ENCODE data around the gene TSFM.
"Not testable (repeated sequence)": the region's sequence is repeated elsewhere in the genome, so short reads cannot be mapped to it uniquely, and the experiment has no call there.

The TSFM gene

DNA sequence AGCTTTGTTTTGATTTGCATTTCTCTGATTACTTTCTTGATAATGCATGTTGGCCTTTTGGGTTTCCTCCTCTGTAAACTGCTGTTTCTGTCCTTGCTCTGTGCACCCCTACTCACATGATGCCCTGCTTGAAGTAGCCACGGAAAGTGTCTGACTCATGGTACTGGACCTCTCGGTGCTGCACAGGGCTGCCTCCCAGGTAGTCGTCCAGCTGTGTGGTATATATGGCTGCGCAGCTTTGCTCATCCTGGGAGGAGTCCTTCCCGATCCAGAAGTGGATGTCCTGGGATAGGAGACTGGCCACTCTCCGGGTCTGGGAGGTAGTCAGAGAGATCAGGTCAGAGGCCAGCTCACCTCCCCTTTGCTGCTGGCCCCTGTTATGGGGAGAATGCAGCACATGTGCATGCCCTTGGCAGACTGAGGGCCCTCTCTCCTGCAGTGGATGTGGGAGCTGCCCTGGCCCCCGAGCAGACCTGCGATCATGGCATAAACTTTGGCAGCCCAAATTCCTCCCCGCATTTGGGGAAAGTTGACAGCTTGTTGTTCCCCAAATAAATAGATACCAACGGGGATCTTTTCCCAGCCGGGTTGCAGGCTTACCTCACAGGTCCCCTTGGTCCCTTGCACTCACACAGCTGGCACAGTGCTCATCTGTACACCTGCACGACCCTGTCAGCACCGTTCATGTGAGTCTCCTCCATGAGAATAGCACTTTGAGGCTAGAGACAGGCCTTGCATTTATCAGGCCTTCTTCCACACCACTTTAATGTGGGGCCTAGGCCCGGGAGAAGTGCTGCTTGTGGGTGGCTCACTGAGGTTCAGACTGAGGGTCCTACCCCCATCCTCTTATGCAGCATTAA is 30.8 kb downstream of the TSFM start:
- no peak overlapping the region for H3K4me3 Mint-ChIP-seq
- peaks cover 1% of the 10 kb centered on the region for H3K36me3 Mint-ChIP-seq
- no peaks in the 10 kb centered on the region for H3K4me1 Mint-ChIP-seq
- CTCF ChIA-PET, result interaction anchor here (1.1 to 2.8 kb wide), 3 partner anchors 10 to 91 kb away, joined by 4 to 13 read pairs (median 4); no protein-coding TSS in a partner anchor
- H3K27ac Mint-ChIP-seq, result no peak overlapping the region
- no peaks in the 10 kb centered on the region for H3K27me3 Mint-ChIP-seq
- H3K9me3 Mint-ChIP-seq, result no peaks in the 10 kb centered on the region
- no peak for DNase-seq

DNA sequence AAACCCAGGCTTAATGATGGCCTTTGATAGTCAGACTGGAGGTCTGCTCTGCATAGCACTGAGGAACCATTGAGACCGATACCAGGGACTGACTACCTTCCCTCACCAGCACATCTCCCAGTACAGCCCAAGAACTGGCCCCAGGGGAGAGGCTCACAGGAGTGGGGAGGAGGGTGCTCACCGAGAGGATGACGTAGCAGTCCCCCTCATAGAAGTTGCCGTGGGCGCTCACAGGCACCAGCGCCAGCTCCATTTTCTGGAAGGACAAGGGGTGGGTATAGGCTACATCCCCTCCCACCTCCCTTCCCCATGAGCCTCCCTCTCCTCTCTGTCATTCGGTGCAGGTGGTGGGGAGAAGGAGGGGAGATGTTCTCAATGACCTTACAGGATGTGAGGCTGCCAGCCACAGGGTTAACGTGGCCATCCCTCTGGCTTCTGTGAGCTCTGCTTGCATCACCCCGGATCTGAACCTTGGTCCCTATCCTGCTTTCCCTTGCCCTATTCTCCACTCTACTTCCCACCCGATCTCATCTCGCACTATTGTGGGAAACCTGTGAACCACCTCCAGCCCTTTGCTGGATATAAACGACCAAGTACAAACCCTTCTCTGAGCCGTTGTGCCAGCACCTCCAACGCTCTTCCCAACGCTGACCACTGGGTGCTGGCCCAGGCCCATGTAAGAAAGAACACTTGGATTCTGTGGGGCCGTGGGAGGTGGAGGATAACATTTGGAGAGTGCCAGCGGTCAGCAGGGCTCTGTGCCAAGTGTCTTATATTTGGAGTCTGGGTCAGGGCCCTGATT is 31.6 kb downstream of the TSFM start:
- Mint-ChIP-seq H3K27ac (no peak overlapping the region), H3K4me3 (no peak overlapping the region), H3K9me3 (no peaks in the 10 kb centered on the region), H3K4me1 (no peaks in the 10 kb centered on the region), H3K27me3 (no peaks in the 10 kb centered on the region), H3K36me3 (peaks cover 9% of the 10 kb centered on the region)
- no peak for DNase-seq
- CTCF ChIA-PET, result interaction anchor here (1.4 to 2.8 kb wide), 2 partner anchors 10 to 12 kb away, joined by 4 to 13 read pairs; no protein-coding TSS in a partner anchor

DNA sequence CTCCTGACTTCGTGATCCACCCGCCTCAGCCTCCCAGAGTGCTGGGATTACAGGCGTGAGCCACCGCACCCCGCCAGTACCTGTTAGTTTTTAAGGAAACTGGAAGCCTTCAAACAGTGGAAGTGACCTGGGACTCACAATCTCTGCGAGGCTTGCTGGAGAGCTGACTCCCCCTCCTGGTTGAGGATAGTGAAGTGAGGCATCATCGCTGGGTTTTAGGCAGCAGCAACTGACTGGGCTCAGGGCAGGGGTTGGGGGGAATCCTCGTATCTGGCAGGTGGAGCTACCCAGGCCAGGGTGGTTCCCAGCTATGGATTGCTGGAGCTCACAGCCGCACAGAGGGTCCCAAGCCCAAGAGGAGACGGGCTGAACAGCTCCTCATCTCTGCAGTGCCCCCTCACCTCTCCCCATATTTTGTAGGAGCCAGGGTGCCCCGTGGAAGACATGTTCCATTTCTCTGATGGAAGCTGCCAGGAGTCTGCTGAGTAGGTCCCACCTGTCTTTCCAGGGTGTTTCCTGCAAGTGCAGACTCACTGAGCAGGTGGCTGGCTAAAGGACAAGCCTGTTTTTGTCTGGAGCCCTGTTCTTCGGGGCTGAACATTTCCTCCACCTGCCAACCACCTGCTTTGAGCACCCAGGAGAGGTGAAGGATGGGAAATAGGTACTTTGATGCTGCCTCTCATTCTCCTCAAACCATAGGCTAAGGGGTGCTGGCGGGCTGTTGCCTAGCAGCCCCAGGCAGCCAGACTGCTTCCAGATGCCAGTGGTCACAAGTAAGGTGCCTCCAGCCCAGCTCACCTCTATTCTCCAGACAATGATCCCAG is 32.8 kb downstream of the TSFM start:
- Mint-ChIP-seq H3K9me3 (no peaks in the 10 kb centered on the region), H3K4me3 (no peak overlapping the region), H3K27me3 (no peaks in the 10 kb centered on the region), H3K4me1 (no peaks in the 10 kb centered on the region), H3K27ac (no peak overlapping the region), H3K36me3 (peaks cover 9% of the 10 kb centered on the region)
- CTCF ChIA-PET, result interaction anchor here (0.8 to 1.5 kb wide), 2 partner anchors 13 to 32 kb away, joined by 3 to 6 read pairs; partner anchors contain the start of gene TSFM
- no peak for DNase-seq

GRCh38 chr12:57816001-57816854 is 33.6 kb downstream of the TSFM start:
- CTCF ChIA-PET, result interaction anchor here (0.8 to 1.5 kb wide), 2 partner anchors 33 to 90 kb away, joined by 3 to 6 read pairs; partner anchors contain the start of gene TSFM
- Mint-ChIP-seq H3K9me3 (no peaks in the 10 kb centered on the region), H3K27me3 (no peaks in the 10 kb centered on the region), H3K4me3 (no peak overlapping the region), H3K27ac (peak overlapping the region; percentile 38), H3K4me1 (no peaks in the 10 kb centered on the region), H3K36me3 (peaks cover 17% of the 10 kb centered on the region)
- DNase-seq, result no peak

DNA sequence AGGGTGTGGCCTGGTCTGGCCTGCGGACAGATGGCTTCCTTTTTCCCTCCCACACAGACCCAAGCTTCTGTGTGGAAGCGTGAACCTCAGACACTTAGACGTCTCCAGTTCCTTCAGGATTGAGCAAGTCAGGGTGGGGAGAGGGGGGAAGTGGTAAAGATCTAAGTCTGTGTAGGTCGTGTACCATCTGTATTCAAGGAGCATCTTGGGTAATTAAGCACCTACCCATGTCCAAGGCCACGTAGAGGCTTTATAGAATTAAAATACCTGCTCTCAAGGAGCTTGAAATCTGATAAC is 34.2 kb downstream of the TSFM start:
- Mint-ChIP-seq H3K4me1 (no peaks in the 10 kb centered on the region), H3K27ac (no peak overlapping the region), H3K4me3 (no peak overlapping the region), H3K36me3 (peaks cover 22% of the 10 kb centered on the region), H3K27me3 (no peaks in the 10 kb centered on the region), H3K9me3 (no peaks in the 10 kb centered on the region)
- no peak for DNase-seq
- CTCF ChIA-PET, result interaction anchor here (3.2 kb wide), 1 partner anchor 14 kb away, joined by 12 read pairs; no protein-coding TSS in a partner anchor

DNA sequence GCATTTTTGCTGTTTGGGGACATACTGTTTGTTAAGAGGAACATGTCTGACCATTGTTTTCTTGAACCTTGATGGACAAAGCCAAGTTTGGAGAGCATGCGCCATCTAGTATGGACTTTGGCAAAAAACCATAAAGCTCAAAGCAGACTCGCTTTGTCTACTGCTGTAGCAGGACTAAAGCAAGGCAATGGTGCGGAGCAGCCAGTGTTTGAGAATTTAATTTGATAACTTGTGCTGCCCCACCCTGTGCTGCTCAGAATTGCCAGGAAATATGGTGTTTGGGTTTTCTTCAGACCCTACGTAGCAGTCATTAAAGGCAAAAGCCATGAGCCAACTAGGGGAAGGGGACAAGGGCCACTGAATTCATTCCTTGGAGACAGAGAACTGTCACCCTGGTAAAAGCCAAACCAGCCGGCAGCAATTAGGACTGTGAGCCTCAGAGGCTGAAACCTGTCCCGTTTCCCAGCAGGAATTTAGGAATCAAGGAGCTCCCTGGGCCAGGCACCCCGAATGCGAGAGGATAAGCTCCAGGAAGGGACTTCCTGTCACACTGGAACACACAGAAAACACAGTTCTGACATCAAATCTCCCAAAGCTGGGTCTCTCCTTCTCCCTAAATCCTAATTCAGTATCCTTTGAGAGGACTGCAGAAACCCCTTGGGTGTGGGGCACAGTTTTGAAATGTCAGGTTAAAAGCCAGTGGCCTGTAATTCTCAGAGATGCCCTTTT is 34.8 kb downstream of the TSFM start:
- no peaks in the 10 kb centered on the region for H3K4me1 Mint-ChIP-seq
- DNase-seq, result no peak
- H3K27ac Mint-ChIP-seq, result no peak overlapping the region

DNA sequence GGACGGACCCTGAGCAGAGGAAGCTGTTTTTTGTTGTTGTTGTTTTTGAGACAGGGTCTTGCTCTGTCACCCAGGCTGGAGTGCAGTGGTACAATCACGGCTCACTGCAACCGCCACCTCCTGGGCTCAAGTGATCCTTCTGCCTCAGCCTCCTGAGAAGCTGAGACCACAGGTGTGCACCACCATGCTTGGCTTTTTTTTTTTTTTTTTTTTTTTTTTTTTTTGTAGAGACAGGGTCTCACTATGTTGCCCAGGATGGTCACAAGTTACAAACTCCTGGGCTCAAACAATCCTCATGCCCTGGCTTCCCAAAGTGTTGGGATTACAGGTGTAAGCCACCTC is 35.4 kb downstream of the TSFM start:
- H3K9me3 Mint-ChIP-seq, H3K4me3 Mint-ChIP-seq, DNase-seq, H3K27me3 Mint-ChIP-seq, H3K4me1 Mint-ChIP-seq, H3K27ac Mint-ChIP-seq: not testable (repeated sequence)
- CTCF ChIA-PET, result interaction anchor here (1.3 to 3.2 kb wide), 3 partner anchors 14 to 20 kb away, joined by 3 to 12 read pairs (median 8); no protein-coding TSS in a partner anchor
- peaks cover 29% of the 10 kb centered on the region for H3K36me3 Mint-ChIP-seq

More for the DNA sequence above, 34.8 kb downstream of the TSFM start:
- Mint-ChIP-seq H3K9me3 (no peaks in the 10 kb centered on the region), H3K27me3 (no peaks in the 10 kb centered on the region), H3K4me3 (no peak overlapping the region), H3K36me3 (peaks cover 26% of the 10 kb centered on the region)
- CTCF ChIA-PET, result interaction anchor here (1.6 to 3.2 kb wide), 2 partner anchors 15 kb away, joined by 8 to 12 read pairs; no protein-coding TSS in a partner anchor

DNA sequence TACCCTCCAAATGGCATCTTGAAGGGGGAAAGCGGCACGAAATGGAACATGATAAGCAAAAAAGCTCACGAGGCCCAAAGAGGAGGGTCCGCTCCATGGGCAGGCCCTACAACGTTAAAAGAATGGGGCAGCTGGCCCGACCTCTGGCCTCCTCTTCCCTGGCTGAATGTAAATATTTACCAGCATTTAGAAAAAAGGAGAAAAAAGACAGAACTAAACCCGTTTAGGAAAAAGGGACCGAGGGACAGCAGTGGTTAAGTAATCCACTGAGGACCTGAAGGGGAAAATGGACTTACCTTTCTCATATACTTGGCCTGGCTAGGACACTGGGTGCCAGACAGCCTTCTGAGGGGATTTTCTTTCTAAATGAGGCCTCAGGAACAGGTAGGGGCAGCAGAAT is 37.5 kb downstream of the TSFM start:
- H3K4me1 Mint-ChIP-seq, H3K4me3 Mint-ChIP-seq, H3K9me3 Mint-ChIP-seq, H3K27ac Mint-ChIP-seq, H3K27me3 Mint-ChIP-seq, CTCF ChIA-PET, DNase-seq: not testable (repeated sequence)
- peaks cover 49% of the 10 kb centered on the region for H3K36me3 Mint-ChIP-seq

DNA sequence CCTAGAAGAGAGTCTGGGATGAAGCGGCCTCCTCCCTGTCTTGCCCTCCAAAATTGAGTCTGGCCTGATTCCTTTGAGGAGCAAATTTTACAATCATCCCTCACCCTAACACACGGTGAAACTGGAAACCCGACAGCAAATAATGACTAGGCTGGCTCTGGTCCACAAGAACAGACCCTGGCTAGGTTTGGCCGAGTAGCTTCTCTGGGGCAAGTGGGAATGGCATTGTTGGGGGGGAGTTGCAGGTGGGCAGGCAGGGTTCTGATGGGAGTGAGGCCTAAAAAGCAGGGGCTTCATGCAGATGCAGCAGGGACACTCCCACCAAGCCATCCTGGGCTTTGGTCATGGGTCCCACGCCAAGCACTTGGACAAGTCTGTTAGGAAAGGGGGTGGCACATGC is 38.4 kb downstream of the TSFM start:
- H3K4me1 Mint-ChIP-seq, CTCF ChIA-PET, H3K9me3 Mint-ChIP-seq, H3K27ac Mint-ChIP-seq, H3K27me3 Mint-ChIP-seq, DNase-seq, H3K4me3 Mint-ChIP-seq: not testable (repeated sequence)
- peaks cover 56% of the 10 kb centered on the region for H3K36me3 Mint-ChIP-seq

GRCh38 chr12:57821474-57822214 is 39.1 kb downstream of the TSFM start:
- Mint-ChIP-seq H3K4me3 (no peak overlapping the region), H3K9me3 (no peaks in the 10 kb centered on the region), H3K36me3 (peaks cover 58% of the 10 kb centered on the region), H3K4me1 (no peaks in the 10 kb centered on the region), H3K27ac (no peak overlapping the region), H3K27me3 (no peaks in the 10 kb centered on the region)
- CTCF ChIA-PET, result no interaction called here
- no peak for DNase-seq

DNA sequence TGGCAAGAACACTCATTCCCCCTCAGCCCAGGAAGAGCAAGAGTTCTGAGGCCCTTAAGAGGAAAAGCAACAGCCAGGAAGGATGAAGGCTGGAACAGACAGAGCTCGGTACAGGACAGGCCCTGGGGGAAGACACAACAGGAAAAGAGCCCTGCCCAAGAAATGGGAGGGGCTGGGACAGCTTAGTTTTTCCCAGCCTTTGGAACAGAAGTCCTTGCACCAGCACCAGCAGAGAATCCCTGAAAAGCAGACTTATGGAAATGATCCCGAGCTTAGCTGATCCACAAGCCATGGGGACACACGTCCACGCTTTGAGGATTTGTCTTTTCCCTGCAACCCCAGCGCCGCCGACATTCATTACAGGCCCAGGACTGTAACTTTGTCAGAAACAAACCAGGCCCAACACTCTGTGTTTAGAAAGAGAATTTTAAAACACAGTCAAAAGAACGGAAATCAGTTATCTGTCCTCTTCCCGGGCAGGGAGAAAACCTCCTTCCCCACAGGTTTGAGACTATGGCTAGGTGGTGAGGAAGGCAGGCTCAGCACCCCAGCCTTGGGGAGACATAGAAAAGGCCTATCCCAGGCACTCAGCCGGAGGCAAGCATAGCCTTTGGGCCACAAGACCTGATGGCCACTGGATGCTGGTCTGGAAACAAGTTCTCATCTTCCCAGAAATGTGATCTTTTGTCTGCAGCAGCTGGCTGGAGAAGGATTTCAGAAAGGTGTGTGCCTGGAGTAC is 40.0 kb downstream of the TSFM start:
- Mint-ChIP-seq H3K4me3 (no peak overlapping the region), H3K9me3 (no peaks in the 10 kb centered on the region), H3K4me1 (no peaks in the 10 kb centered on the region), H3K27ac (peak overlapping the region; percentile 22), H3K27me3 (no peaks in the 10 kb centered on the region), H3K36me3 (peaks cover 66% of the 10 kb centered on the region)
- DNase-seq, result no peak
- CTCF ChIA-PET, result interaction anchor here (0.8 to 1.6 kb wide), 2 partner anchors 20 to 26 kb away, joined by 3 to 6 read pairs; no protein-coding TSS in a partner anchor

Measured in activated naive CD4-positive, alpha-beta T cell treated with anti-CD3 and anti-CD28 coated beads, Interleukin-2, amount 10 ng/mL, durations not matched to agents 7 days and 5 days (primary cell).